GM10266 (cell line): ENCODE measurements around the gene SEC14L1.

Source experiments
- DNase-seq: peaks from one replicate; pipeline ENCODE4 v3.0.0; 2012; ENCODE audit errors: extremely low spot score
- TF ChIP-seq, protein P1 (sequence below): IDR thresholded peaks from 2 replicates; pipeline ENCODE4 v1.5.1; 2012; ENCODE audit warnings: mild to moderate bottlenecking, low read depth; ENCODE audit not compliant: control insufficient read depth, insufficient read depth; ENCODE audit errors: missing control alignments

The SEC14L1 gene

DNA sequence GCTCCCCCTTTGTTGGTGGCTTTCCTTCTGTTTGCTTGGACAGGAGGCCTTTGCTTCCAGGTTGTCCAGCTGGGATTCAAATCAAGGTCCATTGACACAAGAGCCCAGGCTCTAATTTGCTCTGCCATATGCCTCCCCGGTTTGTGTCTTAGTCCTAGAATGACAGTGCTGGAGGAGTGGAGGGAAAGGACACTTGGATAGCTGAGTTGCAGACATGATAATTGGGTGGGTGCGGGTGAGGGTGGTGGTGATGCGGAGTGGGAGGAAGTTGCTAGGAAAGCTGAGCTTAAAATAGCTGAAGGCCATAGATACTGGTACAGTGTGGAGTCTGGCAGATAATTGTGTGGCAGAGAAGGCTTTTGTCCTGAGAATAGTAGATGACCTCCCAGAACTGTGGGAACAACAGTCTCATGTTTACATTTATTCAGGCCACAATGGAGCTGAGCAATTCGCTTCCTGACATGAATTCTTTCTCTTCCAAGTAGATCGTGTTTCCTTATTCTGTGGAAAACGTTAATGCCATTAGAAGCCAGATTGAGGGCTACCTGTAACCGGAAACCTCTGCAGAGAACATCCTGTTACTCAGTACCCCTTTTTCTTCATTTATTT, 23.8 kb downstream of the SEC14L1 start:
- no peak for DNase-seq
- TF ChIP-seq, protein P1, sequence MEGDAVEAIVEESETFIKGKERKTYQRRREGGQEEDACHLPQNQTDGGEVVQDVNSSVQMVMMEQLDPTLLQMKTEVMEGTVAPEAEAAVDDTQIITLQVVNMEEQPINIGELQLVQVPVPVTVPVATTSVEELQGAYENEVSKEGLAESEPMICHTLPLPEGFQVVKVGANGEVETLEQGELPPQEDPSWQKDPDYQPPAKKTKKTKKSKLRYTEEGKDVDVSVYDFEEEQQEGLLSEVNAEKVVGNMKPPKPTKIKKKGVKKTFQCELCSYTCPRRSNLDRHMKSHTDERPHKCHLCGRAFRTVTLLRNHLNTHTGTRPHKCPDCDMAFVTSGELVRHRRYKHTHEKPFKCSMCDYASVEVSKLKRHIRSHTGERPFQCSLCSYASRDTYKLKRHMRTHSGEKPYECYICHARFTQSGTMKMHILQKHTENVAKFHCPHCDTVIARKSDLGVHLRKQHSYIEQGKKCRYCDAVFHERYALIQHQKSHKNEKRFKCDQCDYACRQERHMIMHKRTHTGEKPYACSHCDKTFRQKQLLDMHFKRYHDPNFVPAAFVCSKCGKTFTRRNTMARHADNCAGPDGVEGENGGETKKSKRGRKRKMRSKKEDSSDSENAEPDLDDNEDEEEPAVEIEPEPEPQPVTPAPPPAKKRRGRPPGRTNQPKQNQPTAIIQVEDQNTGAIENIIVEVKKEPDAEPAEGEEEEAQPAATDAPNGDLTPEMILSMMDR, result no peak

DNA sequence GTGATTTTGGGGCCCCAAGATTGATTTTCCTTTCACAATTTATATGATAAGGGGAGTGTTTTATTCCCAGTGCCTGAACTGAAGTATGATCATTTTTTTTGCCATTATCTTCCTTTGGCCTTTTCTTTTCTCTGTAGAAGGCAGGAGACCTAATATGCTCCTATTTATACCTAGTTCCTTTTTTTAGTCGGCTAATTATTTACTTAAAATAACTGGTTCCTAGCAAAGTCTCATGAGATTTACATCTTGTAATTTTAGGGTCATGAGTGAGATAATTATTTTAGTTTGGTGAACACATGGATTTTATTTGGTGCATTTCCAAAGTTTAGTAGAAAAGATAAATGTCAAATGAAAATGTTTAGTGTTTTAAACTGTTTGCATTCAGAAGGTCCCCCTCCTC, 24.8 kb downstream of the SEC14L1 start:
- no peak for DNase-seq
- TF ChIP-seq, protein P1, result no peak

- no peak for DNase-seq
- TF ChIP-seq, protein P1, result no peak
Measured at GRCh38 chr17:77167472-77168306, 26.9 kb downstream of the SEC14L1 start.

DNA sequence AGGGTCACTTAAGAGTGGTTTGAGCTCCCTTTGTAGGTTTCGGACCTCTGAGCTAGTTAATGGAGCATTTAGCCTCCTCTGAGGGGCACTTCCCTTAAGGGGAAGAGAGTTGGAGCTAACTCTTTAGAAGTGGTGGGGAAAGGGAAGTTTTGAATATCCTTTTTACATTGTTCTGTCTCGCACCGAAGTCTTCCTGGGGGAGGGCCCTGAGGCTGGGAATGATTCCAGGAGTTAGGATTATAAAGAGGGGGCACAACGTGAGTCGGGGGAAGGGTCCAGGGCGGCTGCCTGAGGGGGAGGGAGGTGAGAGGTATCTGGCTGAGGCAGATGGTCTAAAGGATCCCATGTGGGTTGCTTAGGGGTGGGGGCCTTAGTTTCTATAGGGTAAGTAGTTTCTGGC, 32.3 kb downstream of the SEC14L1 start:
- DNase-seq, result no peak
- TF ChIP-seq, protein P1, result no peak

GRCh38 chr17:77174928-77175661, 34.3 kb downstream of the SEC14L1 start:
- TF ChIP-seq, protein P1, result no peak
- no peak for DNase-seq

DNA sequence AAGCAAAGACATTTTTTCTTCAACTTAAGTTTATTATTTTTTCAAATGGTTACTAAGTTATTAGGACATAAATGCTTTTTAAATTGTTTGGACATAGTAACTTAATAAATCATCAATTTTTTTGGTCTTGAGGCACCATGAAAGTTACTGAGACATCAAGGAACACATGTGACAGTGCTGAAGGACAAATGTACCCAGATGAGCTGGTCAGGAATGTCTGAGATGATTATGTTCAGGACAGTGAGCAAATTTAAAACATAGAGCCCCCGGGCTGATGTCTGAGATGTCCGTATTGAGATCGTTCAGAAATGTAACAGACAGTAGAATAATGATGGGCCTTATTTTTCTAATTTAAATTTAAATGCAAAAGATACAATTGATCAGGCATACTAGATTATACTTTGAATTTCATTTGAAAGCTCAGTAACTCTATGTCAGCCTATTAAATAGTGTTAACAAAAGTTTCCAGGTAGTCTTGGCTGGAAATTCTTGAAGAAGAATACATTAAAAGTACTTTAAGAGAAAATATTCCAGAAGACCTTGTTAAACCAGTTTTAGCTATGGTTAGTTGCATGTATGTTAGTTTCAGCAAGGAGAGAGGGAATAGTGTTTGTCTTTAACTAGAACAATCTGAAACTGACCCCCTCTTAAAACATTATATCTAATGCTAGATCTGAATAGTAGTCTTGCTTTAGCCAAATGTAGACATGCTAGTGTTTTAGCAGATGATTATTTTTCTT, 36.4 kb downstream of the SEC14L1 start:
- TF ChIP-seq, protein P1, result no peak
- DNase-seq, result no peak
